Measurements from ENCODE around the gene CRAT.

The CRAT gene

DNA sequence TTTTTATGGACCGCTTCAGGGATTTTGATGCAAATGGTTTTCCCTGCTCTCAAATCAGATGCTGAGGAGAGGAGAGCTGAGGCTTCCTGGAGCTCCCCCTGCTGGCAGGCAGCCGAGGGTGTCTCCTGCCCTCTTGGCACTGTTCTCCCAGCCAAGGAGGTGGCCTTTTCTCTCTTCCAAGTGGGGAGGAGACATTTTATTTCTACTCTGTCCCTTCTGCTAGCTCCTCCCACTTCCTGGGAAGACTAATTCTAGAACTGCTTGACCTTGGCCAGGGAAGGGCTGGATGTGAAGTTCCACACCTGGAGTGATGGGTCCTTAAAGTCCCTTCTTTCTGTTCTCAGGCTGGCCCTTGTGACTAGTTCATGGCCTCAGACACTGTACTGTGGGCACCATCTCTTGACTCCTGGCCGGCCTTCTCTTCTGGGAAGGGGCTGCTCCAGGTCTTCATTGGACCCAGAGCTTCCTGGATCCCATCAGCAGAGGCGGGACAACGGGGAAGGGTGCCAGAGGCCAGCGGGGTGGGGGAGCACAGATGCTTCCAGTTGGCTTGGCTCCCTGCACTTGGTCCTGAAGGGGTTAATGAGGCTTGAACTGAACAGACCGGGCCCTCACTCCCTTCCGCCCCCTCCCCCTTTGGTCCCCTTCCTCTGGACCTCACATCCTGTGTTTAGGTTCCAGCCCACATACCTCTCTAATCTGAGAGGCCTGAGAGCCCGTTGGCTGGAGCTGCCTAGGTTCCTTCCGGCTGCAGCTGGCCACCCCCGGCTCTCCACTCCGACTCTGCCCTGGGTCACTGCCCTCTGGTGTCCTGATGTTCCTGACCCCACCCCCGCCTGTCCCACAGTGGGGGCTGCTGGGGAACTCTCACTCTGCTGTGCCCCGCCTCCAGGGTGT is 32.7 kb upstream of the CRAT start:
- DNase-seq = peak; percentile 89
- H3K27ac Mint-ChIP-seq = peak overlapping the region; percentile 96
- H3K27me3 Mint-ChIP-seq (ENCODE audit: low read depth, poor library complexity) = peaks cover 3% of the 10 kb centered on the region
- no peaks in the 10 kb centered on the region for H3K9me3 Mint-ChIP-seq
- peak overlapping the region; percentile 60 for H3K4me3 Mint-ChIP-seq
- H3K36me3 Mint-ChIP-seq (ENCODE audit: low read depth) = peaks cover 5% of the 10 kb centered on the region
- peaks cover 87% of the 10 kb centered on the region for H3K4me1 Mint-ChIP-seq
- TF ChIP-seq, protein P1, sequence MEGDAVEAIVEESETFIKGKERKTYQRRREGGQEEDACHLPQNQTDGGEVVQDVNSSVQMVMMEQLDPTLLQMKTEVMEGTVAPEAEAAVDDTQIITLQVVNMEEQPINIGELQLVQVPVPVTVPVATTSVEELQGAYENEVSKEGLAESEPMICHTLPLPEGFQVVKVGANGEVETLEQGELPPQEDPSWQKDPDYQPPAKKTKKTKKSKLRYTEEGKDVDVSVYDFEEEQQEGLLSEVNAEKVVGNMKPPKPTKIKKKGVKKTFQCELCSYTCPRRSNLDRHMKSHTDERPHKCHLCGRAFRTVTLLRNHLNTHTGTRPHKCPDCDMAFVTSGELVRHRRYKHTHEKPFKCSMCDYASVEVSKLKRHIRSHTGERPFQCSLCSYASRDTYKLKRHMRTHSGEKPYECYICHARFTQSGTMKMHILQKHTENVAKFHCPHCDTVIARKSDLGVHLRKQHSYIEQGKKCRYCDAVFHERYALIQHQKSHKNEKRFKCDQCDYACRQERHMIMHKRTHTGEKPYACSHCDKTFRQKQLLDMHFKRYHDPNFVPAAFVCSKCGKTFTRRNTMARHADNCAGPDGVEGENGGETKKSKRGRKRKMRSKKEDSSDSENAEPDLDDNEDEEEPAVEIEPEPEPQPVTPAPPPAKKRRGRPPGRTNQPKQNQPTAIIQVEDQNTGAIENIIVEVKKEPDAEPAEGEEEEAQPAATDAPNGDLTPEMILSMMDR (IDR thresholded peaks at IDR 0.05) = peak; percentile 92

DNA sequence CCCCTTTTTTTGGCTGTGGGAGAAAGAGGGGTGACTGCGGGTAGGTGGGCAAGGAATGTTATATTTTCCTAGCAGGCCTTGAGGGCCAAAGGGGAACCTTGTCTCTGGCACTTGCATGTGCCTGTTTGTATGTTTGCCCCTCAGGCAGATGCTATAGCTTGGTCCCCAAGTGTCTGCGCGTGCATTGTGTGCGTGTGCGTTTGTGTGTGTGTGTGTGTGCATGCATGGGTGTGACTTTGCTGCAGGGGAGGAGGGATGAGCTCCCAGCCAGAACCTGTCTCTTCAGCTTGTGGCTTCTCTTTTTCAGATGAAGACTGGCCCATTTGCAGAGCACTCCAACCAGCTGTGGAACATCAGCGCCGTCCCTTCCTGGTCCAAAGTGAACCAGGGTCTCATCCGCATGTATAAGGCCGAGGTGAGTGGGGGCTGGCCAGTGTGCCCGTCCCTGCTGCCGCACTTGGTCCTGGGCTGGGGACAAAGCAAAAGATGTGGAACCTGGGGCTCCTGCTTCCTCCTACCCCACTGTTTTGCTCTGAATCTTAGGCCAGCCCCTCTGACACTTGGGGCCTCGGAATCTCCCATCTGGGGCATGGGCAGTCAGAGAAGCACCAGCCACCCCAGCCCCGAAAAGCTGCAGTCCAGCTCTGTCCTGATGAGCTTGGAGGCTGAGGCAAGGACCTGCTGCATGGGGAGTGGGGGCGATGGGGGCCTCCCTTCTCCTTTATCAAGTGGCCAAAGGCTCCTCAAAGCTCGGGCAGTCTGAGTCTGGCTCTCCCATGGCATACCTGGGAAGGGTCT is 31.7 kb upstream of the CRAT start:
- DNase-seq = no peak
- peak overlapping the region; percentile 96 for H3K27ac Mint-ChIP-seq
- TF ChIP-seq, protein P1 (IDR thresholded peaks at IDR 0.05) = no peak
- H3K4me3 Mint-ChIP-seq = peak overlapping the region; percentile 60
- peaks cover 93% of the 10 kb centered on the region for H3K4me1 Mint-ChIP-seq
- peaks cover 5% of the 10 kb centered on the region for H3K36me3 Mint-ChIP-seq (ENCODE audit: low read depth)
- H3K9me3 Mint-ChIP-seq = no peaks in the 10 kb centered on the region
- H3K27me3 Mint-ChIP-seq (ENCODE audit: low read depth, poor library complexity) = peaks cover 3% of the 10 kb centered on the region

DNA sequence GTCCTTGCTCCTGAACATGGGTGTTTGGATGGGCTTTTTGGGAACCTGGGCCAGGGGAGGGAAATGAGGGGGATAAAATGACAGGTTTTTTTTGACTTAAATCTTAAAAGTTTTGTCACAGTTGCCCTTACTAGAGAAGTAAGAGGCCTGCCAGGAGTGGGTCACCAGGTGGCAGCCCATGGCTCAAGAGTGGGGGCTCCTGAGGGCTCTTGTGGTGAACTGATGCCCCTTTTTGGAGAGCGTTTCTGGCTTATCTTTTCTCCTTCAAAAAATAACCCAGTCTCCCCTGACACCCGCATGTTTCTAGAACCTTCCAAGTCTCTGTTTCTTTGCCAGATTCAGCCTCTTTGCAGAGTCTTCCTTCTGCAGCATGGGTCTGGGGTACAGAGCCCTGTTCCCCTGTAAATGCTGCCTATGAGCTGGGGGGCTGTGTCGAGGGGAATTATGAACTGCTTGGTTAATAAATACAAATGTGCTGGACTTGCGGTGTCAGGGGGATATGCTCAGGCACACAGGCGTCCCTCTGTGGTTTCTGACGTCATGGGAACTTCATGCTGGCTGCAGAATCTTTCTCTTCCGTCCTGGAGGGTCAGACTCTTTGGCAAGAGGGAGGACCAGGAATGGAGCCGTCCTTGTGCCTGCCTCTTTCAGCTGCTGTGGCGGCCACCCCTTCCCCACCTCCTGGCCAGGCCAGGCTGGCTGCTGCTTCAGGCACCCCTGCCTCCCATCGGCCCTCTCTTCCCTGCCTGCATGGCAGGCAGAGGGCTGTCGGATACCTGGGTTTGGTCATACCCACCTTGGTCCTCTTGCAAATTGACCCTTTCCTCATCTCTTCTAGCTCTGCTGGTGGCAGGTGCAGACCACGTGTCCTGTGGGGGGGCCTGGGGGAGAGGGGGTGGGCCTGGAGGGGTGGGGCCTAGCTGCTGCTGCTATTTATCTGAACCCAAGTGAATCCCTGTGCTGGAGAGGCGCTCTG is 30.8 kb upstream of the CRAT start:
- peaks cover 3% of the 10 kb centered on the region for H3K27me3 Mint-ChIP-seq (ENCODE audit: low read depth, poor library complexity)
- no peaks in the 10 kb centered on the region for H3K9me3 Mint-ChIP-seq
- TF ChIP-seq, protein P1 (IDR thresholded peaks at IDR 0.05) = no peak
- DNase-seq = no peak
- H3K36me3 Mint-ChIP-seq (ENCODE audit: low read depth) = peaks cover 5% of the 10 kb centered on the region
- peak overlapping the region; percentile 72 for H3K4me3 Mint-ChIP-seq
- peaks cover 91% of the 10 kb centered on the region for H3K4me1 Mint-ChIP-seq
- H3K27ac Mint-ChIP-seq = peak overlapping the region; percentile 98

DNA sequence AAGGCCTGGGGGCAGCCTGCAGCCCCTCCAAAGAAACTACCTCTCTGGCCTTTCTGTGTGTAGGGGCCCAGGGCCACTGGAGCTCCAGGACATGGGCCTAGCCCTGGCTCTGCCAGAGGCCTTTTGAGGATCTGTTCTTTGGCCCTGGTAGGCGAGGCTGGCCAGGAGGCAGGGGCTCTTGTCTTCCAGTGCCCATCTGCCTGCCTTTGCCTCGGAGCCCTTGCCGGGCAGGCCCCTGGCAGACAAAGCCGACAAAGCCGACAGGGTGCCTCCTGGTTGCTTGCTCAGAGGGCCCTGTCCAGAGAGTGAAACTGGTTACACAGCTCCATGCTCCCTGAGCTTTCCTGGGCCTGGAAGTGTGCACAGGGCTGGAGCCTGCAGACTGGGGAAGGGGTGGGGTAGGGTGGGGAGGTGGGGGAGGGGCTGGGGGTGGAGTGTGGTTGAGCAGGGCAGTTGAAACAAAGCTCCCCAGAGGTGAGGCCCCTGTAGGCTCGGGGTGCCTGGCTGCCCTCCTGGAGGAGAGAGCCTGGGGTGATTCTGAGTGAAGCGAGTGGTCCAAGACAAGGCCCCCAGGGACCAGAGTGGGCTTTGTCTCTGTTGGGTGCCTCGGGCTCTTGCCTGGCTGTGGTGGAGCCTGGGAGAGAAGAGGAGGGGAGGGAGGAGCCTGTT is 29.9 kb upstream of the CRAT start:
- peak overlapping the region; percentile 98 for H3K27ac Mint-ChIP-seq
- peak; percentile 31 for DNase-seq
- H3K4me1 Mint-ChIP-seq = peaks cover 84% of the 10 kb centered on the region
- TF ChIP-seq, protein P1 (IDR thresholded peaks at IDR 0.05) = no peak
- no peaks in the 10 kb centered on the region for H3K9me3 Mint-ChIP-seq
- H3K4me3 Mint-ChIP-seq = peak overlapping the region; percentile 72
- H3K27me3 Mint-ChIP-seq (ENCODE audit: low read depth, poor library complexity) = peaks cover 3% of the 10 kb centered on the region
- peaks cover 5% of the 10 kb centered on the region for H3K36me3 Mint-ChIP-seq (ENCODE audit: low read depth)

DNA sequence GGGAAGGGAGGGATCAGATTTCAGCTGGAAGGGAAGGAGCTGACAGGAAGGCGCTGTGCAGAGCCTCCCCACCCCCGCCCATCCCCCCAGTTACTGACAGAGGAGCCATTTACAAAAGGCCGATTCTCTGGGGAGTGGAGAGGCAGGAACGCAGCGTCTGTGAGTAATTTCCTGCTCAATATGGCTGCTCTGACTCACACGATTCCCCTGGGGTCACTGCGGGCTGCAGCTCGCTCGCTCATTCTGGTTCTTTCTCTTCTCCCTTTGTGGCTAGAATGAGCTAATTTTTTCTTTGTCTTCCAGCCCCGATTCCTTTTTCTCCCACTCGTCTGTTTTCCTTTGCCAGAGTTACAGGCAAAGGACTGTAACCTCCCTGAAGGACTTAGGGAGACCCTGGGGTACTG is 29.4 kb upstream of the CRAT start:
- TF ChIP-seq, protein P1 (IDR thresholded peaks at IDR 0.05) = no peak
- Mint-ChIP-seq H3K4me3 (peak overlapping the region; percentile 71), H3K27me3 (ENCODE audit: low read depth, poor library complexity) (peaks cover 3% of the 10 kb centered on the region), H3K9me3 (no peaks in the 10 kb centered on the region), H3K27ac (peak overlapping the region; percentile 96), H3K4me1 (peaks cover 79% of the 10 kb centered on the region), H3K36me3 (ENCODE audit: low read depth) (peaks cover 11% of the 10 kb centered on the region)
- peak; percentile 76 for DNase-seq

All from nephron progenitor cell (in vitro differentiated cells).